IPS-NIHi7 (cell line): ENCODE measurements around the gene TBCK.

Source experiments
- DNase-seq: peaks from one replicate; pipeline ENCODE4 v3.0.0; 2012; ENCODE audit warnings: mixed read lengths; ENCODE audit errors: extremely low spot score

Gene TBCK

GRCh38 chr4:106041294-106042002 is 274.6 kb downstream of the TBCK start:
- DNase-seq, result no peak

GRCh38 chr4:106039796-106040195 is 276.2 kb downstream of the TBCK start:
- no peak for DNase-seq

GRCh38 chr4:106038908-106039307 is 277.1 kb downstream of the TBCK start:
- DNase-seq, result no peak

- no peak for DNase-seq
Measured at GRCh38 chr4:106038012-106038411, 278.0 kb downstream of the TBCK start.

GRCh38 chr4:106036848-106037247 is 279.2 kb downstream of the TBCK start:
- no peak for DNase-seq

- DNase-seq, result no peak
Measured at GRCh38 chr4:106036334-106036733, 279.7 kb downstream of the TBCK start.

GRCh38 chr4:106035204-106035603 is 280.8 kb downstream of the TBCK start:
- no peak for DNase-seq

- no peak for DNase-seq
Measured at GRCh38 chr4:106034751-106035150, 281.3 kb downstream of the TBCK start.

GRCh38 chr4:106034220-106034619 is 281.8 kb downstream of the TBCK start:
- no peak for DNase-seq

GRCh38 chr4:106033469-106033868 is 282.5 kb downstream of the TBCK start:
- no peak for DNase-seq

GRCh38 chr4:106032851-106033286 is 283.1 kb downstream of the TBCK start:
- DNase-seq, result no peak

- DNase-seq, result no peak
Measured at GRCh38 chr4:106022454-106022853, 293.6 kb downstream of the TBCK start.

- DNase-seq, result no peak
Measured at GRCh38 chr4:106021737-106022410, 294.1 kb downstream of the TBCK start.

GRCh38 chr4:106019771-106020170 is 296.2 kb downstream of the TBCK start:
- DNase-seq, result no peak

- DNase-seq, result no peak
Measured at GRCh38 chr4:106017975-106018374, 298.0 kb downstream of the TBCK start.

GRCh38 chr4:106011387-106011786 is 304.6 kb downstream of the TBCK start:
- DNase-seq, result no peak

GRCh38 chr4:106010761-106011160 is 305.2 kb downstream of the TBCK start:
- DNase-seq, result no peak

GRCh38 chr4:106002994-106003393 is 313.0 kb downstream of the TBCK start:
- DNase-seq, result no peak

GRCh38 chr4:105998171-105999063 is 317.6 kb downstream of the TBCK start:
- DNase-seq, result no peak

GRCh38 chr4:105996845-105997244 is 319.2 kb downstream of the TBCK start:
- DNase-seq, result no peak

- DNase-seq, result no peak
Measured at GRCh38 chr4:105994841-105995501, 321.0 kb downstream of the TBCK start.

GRCh38 chr4:105994061-105994460 is 321.9 kb downstream of the TBCK start:
- DNase-seq, result no peak
